SK-N-SH (cell line): Measurements from ENCODE around the gene DCAF10. TPM values are rescaled to one million over a fixed set of nuclear protein-coding genes. Genes with fewer than 3 reads are reported as not detected.

Experiments used
- CTCF ChIA-PET: fragments of 300-600, 350-600 bp; formaldehyde crosslinking; extraction: SDS; loops from one replicate; lab custom pipeline; 2021; lab: Yijun Ruan, JAX
- POLR2A ChIA-PET: fragments of 350-600 bp; sonication (Branson Sonifier 250); formaldehyde crosslinking; extraction: SDS; loops from one replicate; lab custom pipeline; 2020; ENCODE audit warnings: antibody characterized with exemption, inconsistent platforms; lab: Yijun Ruan, JAX
- DNase-seq: peaks from one replicate; pipeline ENCODE4 v3.0.0; 2012
- H2AFZ ChIP-seq: fragments of 200-600 bp; sonication (generic); 2 replicates; pipeline ENCODE4 v1.8.1; 2016; ENCODE audit warnings: antibody characterized with exemption, mild to moderate bottlenecking, low read depth
- H3F3A ChIP-seq: fragments of 200-600 bp; sonication (generic); replicated peaks from 2 replicates; pipeline ENCODE3; 2016; ENCODE audit warnings: antibody characterized with exemption, mild to moderate bottlenecking; ENCODE audit not compliant: insufficient read depth
- H3K27ac ChIP-seq, 2 experiments: fragments of 200-500 bp in 1 of 2; fragments of 200-600 bp in 1 of 2; sonication (Bioruptor generic) in 1 of 2; sonication (generic), shearing (Covaris generic) in 1 of 2; 2 replicates each; pipeline versions ENCODE4 v1.5.1 to v1.6.1; 2014 to 2016; ENCODE audit warnings: low read depth in 2 of 2, inconsistent platforms in 1 of 2, low read length in 1 of 2, mild to moderate bottlenecking in 1 of 2, mixed read lengths in 1 of 2
- H3K27me3 ChIP-seq: fragments of 200-600 bp; sonication (generic), shearing (Covaris generic); 2 replicates; pipeline ENCODE4 v1.6.1; 2016; ENCODE audit warnings: mixed run types; ENCODE audit not compliant: insufficient read depth
- H3K36me3 ChIP-seq, 2 experiments: fragments of 200-500 bp in 1 of 2; fragments of 200-600 bp in 1 of 2; sonication (Bioruptor generic) in 1 of 2; sonication (generic) in 1 of 2; replicated peaks in 1 of 2; 2 replicates each; pipeline versions ENCODE3 to v1.5.1; 2014 to 2016; ENCODE audit warnings: low read length in 1 of 2, mild to moderate bottlenecking in 1 of 2; ENCODE audit not compliant: insufficient read depth in 2 of 2, control insufficient read depth in 1 of 2
- H3K4me1 ChIP-seq, 2 experiments: fragments of 200-500 bp in 1 of 2; fragments of 200-600 bp in 1 of 2; sonication (Bioruptor generic) in 1 of 2; sonication (generic), shearing (Covaris generic) in 1 of 2; 2 replicates each; pipeline versions ENCODE4 v1.5.1 to v1.6.1; 2014 to 2016; ENCODE audit warnings: low read depth in 1 of 2, low read length in 1 of 2, mixed run types in 1 of 2; ENCODE audit not compliant: insufficient read depth in 2 of 2, control insufficient read depth in 1 of 2
- H3K4me2 ChIP-seq: fragments of 200-600 bp; sonication (generic), shearing (Covaris generic); 2 replicates; pipeline ENCODE4 v1.6.1; 2017; ENCODE audit warnings: mixed run types
- H3K4me3 ChIP-seq, 2 experiments: fragments of 200-500 bp in 1 of 2; fragments of 200-600 bp in 1 of 2; sonication (Bioruptor generic) in 1 of 2; sonication (generic), shearing (Covaris generic) in 1 of 2; 2 replicates each; pipeline versions ENCODE4 v1.5.1 to v1.8.1; 2014 to 2016; ENCODE audit warnings: low read depth in 2 of 2, inconsistent platforms in 1 of 2, low read length in 1 of 2, mild to moderate bottlenecking in 1 of 2, mixed read lengths in 1 of 2, moderate library complexity in 1 of 2
- H3K79me2 ChIP-seq: fragments of 200-600 bp; sonication (generic); 2 replicates; pipeline ENCODE4 v1.8.1; 2017; ENCODE audit warnings: mild to moderate bottlenecking; ENCODE audit not compliant: insufficient read depth
- H3K9ac ChIP-seq: fragments of 200-600 bp; sonication (generic); 2 replicates; pipeline ENCODE4 v1.6.1; 2017; ENCODE audit warnings: mixed run types
- H3K9me2 ChIP-seq: fragments of 200-600 bp; sonication (generic); 2 replicates; pipeline ENCODE4 v1.6.1; 2017; ENCODE audit warnings: mixed run types
- H3K9me3 ChIP-seq: fragments of 200-600 bp; sonication (generic); 2 replicates; pipeline ENCODE4 v1.6.1; 2017; ENCODE audit warnings: mixed run types, mild to moderate bottlenecking, moderate library complexity
- H4K20me1 ChIP-seq: fragments of 200-600 bp; sonication (generic); 2 replicates; pipeline ENCODE4 v1.6.1; 2017; ENCODE audit warnings: mild to moderate bottlenecking, mixed run types; ENCODE audit not compliant: insufficient read depth
- CHD2 ChIP-seq: fragments of 150-350 bp; IDR thresholded peaks from 2 replicates; pipeline ENCODE4 v1.6.1; 2018; ENCODE audit warnings: low read length; ENCODE audit not compliant: partially characterized antibody
- ELF1 ChIP-seq: IDR thresholded peaks from 2 replicates; pipeline ENCODE4 v1.4.0; 2012
- EP300 ChIP-seq, 2 experiments: IDR thresholded peaks; 2 replicates each; pipeline versions ENCODE4 v1.4.0 to v1.6.1; 2012; ENCODE audit warnings: borderline replicate concordance in 1 of 2, low read depth in 1 of 2, low read length in 1 of 2
- EZH2phosphoT487 ChIP-seq: fragments of 200-600 bp; sonication (generic); IDR thresholded peaks from 2 replicates; pipeline ENCODE4 v1.6.1; 2017; ENCODE audit warnings: low read depth, mixed run types, mild to moderate bottlenecking, antibody characterized with exemption, moderate library complexity, borderline replicate concordance
- FOSL2 ChIP-seq: IDR thresholded peaks from 2 replicates; pipeline ENCODE4 v1.4.0; 2012; ENCODE audit warnings: low read depth, mild to moderate bottlenecking, moderate library complexity, borderline replicate concordance
- FOXJ3 ChIP-seq: sonication (generic); formaldehyde crosslinking; IDR thresholded peaks from 2 replicates; pipeline ENCODE4 v1.5.1; 2020; ENCODE audit warnings: mild to moderate bottlenecking, missing genetic modification reagents
- GABPA ChIP-seq: IDR thresholded peaks from 2 replicates; pipeline ENCODE4 v1.4.0; 2012; ENCODE audit warnings: low read depth, mild to moderate bottlenecking
- GATA2 ChIP-seq: sonication (generic); formaldehyde crosslinking; IDR thresholded peaks from 2 replicates; pipeline ENCODE4 v1.5.0; 2020; ENCODE audit warnings: mild to moderate bottlenecking, missing genetic modification reagents
- MEF2A ChIP-seq: IDR thresholded peaks from 2 replicates; pipeline ENCODE4 v1.4.0; 2012; ENCODE audit warnings: low read depth, borderline replicate concordance
- NFIC ChIP-seq: IDR thresholded peaks from 2 replicates; pipeline ENCODE4 v1.4.0; 2012; ENCODE audit warnings: borderline replicate concordance
- RAD21 ChIP-seq: IDR thresholded peaks from 2 replicates; pipeline ENCODE4 v1.6.1; 2012; ENCODE audit warnings: mild to moderate bottlenecking, low read length
- RCOR1 ChIP-seq: fragments of 150-350 bp; IDR thresholded peaks from 2 replicates; pipeline ENCODE4 v1.6.1; 2017; ENCODE audit warnings: antibody characterized with exemption, low read length
- SMC3 ChIP-seq: IDR thresholded peaks from 2 replicates; pipeline ENCODE4 v1.6.1; 2012; ENCODE audit warnings: low read depth, low read length, improper control_type of control experiment
- TEAD4 ChIP-seq: IDR thresholded peaks from 2 replicates; pipeline ENCODE4 v1.4.0; 2012; ENCODE audit warnings: mild to moderate bottlenecking, borderline replicate concordance; ENCODE audit not compliant: insufficient read depth
- YY1 ChIP-seq: IDR thresholded peaks from 2 replicates; pipeline ENCODE4 v1.4.0; 2012; ENCODE audit warnings: low read depth, mild to moderate bottlenecking
- WGBS: methylation state at CpG from one replicate; pipeline ENCODE4 v1.1.6; 2017; ENCODE audit warnings: low lambda C conversion rate; 5-methylcytosine and 5-hydroxymethylcytosine counted together
- polyA plus RNA-seq, 3 experiments: library from polyadenylated mRNA; depleted of rRNA; stranded (reverse); fragments of >200 nt; gene quantifications; 2 replicates each; pipeline ENCODE4 v1.2.3, GENCODE V29; 2012
- TF ChIP-seq, protein P1 (sequence below): IDR thresholded peaks from 2 replicates; pipeline ENCODE4 v1.4.0; 2012; ENCODE audit warnings: low read depth, borderline replicate concordance
- TF ChIP-seq, protein P2 (sequence below): fragments of 200-600 bp; sonication (generic); IDR thresholded peaks from 2 replicates; pipeline ENCODE4 v1.6.1; 2017; ENCODE audit warnings: antibody characterized with exemption, mild to moderate bottlenecking, moderate library complexity
- TF ChIP-seq, protein P3 (sequence below): fragments of 150-350 bp; IDR thresholded peaks from 2 replicates; pipeline ENCODE4 v1.6.1; 2017; ENCODE audit warnings: antibody characterized with exemption, low read length, low read depth, borderline replicate concordance
- TF ChIP-seq, protein P4 (sequence below): IDR thresholded peaks from 2 replicates; pipeline ENCODE4 v1.4.0; 2012; ENCODE audit warnings: low read depth
- TF ChIP-seq, protein P5 (sequence below): fragments of 150-350 bp; IDR thresholded peaks from 2 replicates; pipeline ENCODE4 v1.6.1; 2016; ENCODE audit warnings: mild to moderate bottlenecking, low read depth, low read length

DCAF10 gene
- polyA plus RNA-seq, 1 of the 3 experiments (the other 2 are of a cell fraction) = 11.8 TPM

DNA sequence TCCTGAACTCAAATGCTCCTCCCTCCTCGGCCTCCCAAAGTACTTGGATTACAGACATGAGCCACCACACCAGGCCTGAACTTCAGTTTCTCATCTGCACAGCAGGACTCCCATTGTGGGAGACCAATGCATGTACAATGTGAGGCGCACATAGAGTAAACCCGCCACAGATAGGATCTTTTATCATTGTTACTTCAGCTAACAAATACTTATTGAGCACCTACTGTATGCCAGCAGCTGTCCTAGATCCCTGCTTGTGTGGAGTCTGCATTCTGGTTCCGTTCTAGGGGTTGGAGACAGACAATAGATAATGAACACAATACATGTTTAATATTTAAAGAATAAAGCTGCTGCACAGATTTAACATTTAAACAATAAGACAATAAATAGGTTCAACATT, 109.7 kb downstream of the DCAF10 start:
- peaks cover 4% of the 10 kb centered on the region for H3F3A ChIP-seq
- no peak overlapping the region for H3K4me3 ChIP-seq
- no peaks in the 10 kb centered on the region for H3K9me3 ChIP-seq
- no peak for DNase-seq
- peaks cover 5 to 7% of the 10 kb centered on the region in 2 experiments; a peak in 1 of 4 replicates for H3K4me1 ChIP-seq
- no peaks in the 10 kb centered on the region for H4K20me1 ChIP-seq
- 93% methylated on average over 4 of the region's 4 CpGs for WGBS
- no peaks in the 10 kb centered on the region for H3K79me2 ChIP-seq
- no peaks in the 10 kb centered on the region for H3K9me2 ChIP-seq
- no peaks in the 10 kb centered on the region for H3K27me3 ChIP-seq
- ChIA-PET CTCF (interaction anchor here (0.7 to 6.7 kb wide), 8 partner anchors 28 to 757 kb away, joined by 3 to 124 read pairs (median 5); no protein-coding TSS in a partner anchor), POLR2A (interaction anchor here (0.6 kb wide), 1 partner anchor 23 kb away, joined by 4 read pairs; no protein-coding TSS in a partner anchor)
- H3K36me3 ChIP-seq = peaks cover 2 to 3% of the 10 kb centered on the region in 2 experiments
- TF ChIP-seq MEF2A = no peak
- no peak for TF ChIP-seq RAD21
- no peak for TF ChIP-seq TEAD4
- no peak for TF ChIP-seq RCOR1
- H3K4me2 ChIP-seq = no peak overlapping the region
- H3K27ac ChIP-seq = no peak overlapping the region
- H2AFZ ChIP-seq = no peak overlapping the region
- no peak overlapping the region for H3K9ac ChIP-seq

DNA sequence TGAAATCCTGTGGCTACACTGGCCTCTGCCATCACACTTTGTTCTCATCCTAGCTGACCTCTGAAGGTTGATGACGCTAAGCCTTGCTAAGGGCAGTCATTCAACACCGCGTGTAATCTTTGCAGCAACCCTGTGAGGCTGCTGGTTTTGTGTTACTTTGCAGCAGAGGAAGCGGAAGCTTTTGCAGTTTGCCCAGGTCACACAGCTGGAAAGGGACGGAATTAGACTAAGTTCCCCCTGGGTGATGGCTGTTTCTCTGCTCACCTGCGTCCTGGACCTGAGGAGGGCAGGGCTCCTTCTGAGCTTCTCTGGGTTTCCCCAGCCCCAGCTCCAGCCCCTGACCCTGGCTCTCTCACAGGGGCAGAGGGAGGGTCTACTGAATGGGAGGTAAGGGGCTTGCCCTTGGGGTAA, 110.7 kb downstream of the DCAF10 start:
- Histone ChIP-seq H4K20me1 (no peaks in the 10 kb centered on the region), H3K27me3 (no peaks in the 10 kb centered on the region), H2AFZ (no peak overlapping the region), H3K36me3 (peaks cover 3 to 7% of the 10 kb centered on the region in 2 experiments), H3K9me2 (no peaks in the 10 kb centered on the region), H3F3A (peaks cover 8% of the 10 kb centered on the region), H3K4me3 (no peak overlapping the region), H3K4me1 (peaks cover 5 to 7% of the 10 kb centered on the region in 2 experiments; a peak in 1 of 4 replicates), H3K27ac (no peak overlapping the region), H3K9me3 (no peaks in the 10 kb centered on the region), H3K4me2 (no peak overlapping the region), H3K79me2 (no peaks in the 10 kb centered on the region), H3K9ac (no peak overlapping the region)
- ChIA-PET CTCF (interaction anchor here (0.8 to 6.7 kb wide), 11 partner anchors 27 to 490 kb away, joined by 3 to 124 read pairs (median 5); partner anchors contain the start of gene SHB), POLR2A (no interaction called here)
- TF ChIP-seq FOXJ3 (CRISPR knock-in tag) (no peak), YY1 (no peak), FOSL2 (no peak), TEAD4 (no peak), GABPA (no peak), RCOR1 (no peak), EZH2phosphoT487 (no peak), MEF2A (no peak), EP300 (IDR thresholded peaks at IDR 0.05; ENCODE audit: borderline replicate concordance in 1 of 2, low read depth in 1 of 2, low read length in 1 of 2) (no peak), ELF1 (no peak), CHD2 (no peak), SMC3 (no peak), GATA2 (no peak), NFIC (no peak)
- TF ChIP-seq, protein P1, sequence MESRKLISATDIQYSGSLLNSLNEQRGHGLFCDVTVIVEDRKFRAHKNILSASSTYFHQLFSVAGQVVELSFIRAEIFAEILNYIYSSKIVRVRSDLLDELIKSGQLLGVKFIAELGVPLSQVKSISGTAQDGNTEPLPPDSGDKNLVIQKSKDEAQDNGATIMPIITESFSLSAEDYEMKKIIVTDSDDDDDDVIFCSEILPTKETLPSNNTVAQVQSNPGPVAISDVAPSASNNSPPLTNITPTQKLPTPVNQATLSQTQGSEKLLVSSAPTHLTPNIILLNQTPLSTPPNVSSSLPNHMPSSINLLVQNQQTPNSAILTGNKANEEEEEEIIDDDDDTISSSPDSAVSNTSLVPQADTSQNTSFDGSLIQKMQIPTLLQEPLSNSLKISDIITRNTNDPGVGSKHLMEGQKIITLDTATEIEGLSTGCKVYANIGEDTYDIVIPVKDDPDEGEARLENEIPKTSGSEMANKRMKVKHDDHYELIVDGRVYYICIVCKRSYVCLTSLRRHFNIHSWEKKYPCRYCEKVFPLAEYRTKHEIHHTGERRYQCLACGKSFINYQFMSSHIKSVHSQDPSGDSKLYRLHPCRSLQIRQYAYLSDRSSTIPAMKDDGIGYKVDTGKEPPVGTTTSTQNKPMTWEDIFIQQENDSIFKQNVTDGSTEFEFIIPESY = no peak
- TF ChIP-seq, protein P2, sequence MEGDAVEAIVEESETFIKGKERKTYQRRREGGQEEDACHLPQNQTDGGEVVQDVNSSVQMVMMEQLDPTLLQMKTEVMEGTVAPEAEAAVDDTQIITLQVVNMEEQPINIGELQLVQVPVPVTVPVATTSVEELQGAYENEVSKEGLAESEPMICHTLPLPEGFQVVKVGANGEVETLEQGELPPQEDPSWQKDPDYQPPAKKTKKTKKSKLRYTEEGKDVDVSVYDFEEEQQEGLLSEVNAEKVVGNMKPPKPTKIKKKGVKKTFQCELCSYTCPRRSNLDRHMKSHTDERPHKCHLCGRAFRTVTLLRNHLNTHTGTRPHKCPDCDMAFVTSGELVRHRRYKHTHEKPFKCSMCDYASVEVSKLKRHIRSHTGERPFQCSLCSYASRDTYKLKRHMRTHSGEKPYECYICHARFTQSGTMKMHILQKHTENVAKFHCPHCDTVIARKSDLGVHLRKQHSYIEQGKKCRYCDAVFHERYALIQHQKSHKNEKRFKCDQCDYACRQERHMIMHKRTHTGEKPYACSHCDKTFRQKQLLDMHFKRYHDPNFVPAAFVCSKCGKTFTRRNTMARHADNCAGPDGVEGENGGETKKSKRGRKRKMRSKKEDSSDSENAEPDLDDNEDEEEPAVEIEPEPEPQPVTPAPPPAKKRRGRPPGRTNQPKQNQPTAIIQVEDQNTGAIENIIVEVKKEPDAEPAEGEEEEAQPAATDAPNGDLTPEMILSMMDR = no peak
- TF ChIP-seq, protein P3, sequence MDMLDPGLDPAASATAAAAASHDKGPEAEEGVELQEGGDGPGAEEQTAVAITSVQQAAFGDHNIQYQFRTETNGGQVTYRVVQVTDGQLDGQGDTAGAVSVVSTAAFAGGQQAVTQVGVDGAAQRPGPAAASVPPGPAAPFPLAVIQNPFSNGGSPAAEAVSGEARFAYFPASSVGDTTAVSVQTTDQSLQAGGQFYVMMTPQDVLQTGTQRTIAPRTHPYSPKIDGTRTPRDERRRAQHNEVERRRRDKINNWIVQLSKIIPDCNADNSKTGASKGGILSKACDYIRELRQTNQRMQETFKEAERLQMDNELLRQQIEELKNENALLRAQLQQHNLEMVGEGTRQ = no peak
- TF ChIP-seq, protein P4, sequence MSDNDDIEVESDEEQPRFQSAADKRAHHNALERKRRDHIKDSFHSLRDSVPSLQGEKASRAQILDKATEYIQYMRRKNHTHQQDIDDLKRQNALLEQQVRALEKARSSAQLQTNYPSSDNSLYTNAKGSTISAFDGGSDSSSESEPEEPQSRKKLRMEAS = no peak
- TF ChIP-seq, protein P5, sequence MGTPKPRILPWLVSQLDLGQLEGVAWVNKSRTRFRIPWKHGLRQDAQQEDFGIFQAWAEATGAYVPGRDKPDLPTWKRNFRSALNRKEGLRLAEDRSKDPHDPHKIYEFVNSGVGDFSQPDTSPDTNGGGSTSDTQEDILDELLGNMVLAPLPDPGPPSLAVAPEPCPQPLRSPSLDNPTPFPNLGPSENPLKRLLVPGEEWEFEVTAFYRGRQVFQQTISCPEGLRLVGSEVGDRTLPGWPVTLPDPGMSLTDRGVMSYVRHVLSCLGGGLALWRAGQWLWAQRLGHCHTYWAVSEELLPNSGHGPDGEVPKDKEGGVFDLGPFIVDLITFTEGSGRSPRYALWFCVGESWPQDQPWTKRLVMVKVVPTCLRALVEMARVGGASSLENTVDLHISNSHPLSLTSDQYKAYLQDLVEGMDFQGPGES = no peak
- no peak for DNase-seq
- WGBS = 94% methylated on average over 4 of the region's 6 CpGs
